Spinal cord (tissue), 10 donors: ENCODE data around the gene JAKMIP1. TPM values are rescaled to one million over a fixed set of nuclear protein-coding genes. Genes with fewer than 3 reads are reported as not detected.

Experiments
- DNase-seq, 6 donors: peaks; one replicate each; pipeline versions ENCODE4 v3.0.0 to v3.0.0-alpha.2; 2013 to 2015; ENCODE audit warnings: low spot score in 6 of 6, low read depth in 4 of 6
- H3K27ac ChIP-seq: one replicate; pipeline ENCODE4 v1.5.1; 2013; ENCODE audit warnings: low read depth, low read length, control low read depth
- H3K27me3 ChIP-seq: one replicate; pipeline ENCODE4 v1.6.1; 2013; ENCODE audit warnings: low read length; ENCODE audit not compliant: control insufficient read depth, insufficient read depth
- H3K36me3 ChIP-seq: one replicate; pipeline ENCODE4 v1.6.1; 2013; ENCODE audit warnings: low read length; ENCODE audit not compliant: control insufficient read depth, insufficient read depth
- H3K4me1 ChIP-seq: one replicate; pipeline ENCODE4 v1.6.1; 2013; ENCODE audit warnings: low read length; ENCODE audit not compliant: control insufficient read depth, insufficient read depth
- H3K4me3 ChIP-seq: one replicate; pipeline ENCODE4 v1.5.1; 2013; ENCODE audit warnings: low read depth, low read length, control low read depth
- H3K9me3 ChIP-seq: one replicate; pipeline ENCODE4 v1.6.1; 2013; ENCODE audit warnings: low read length; ENCODE audit not compliant: control insufficient read depth, insufficient read depth
- WGBS: methylation state at CpG from one replicate; pipeline ENCODE4 v1.1.5; 2013; ENCODE audit warnings: missing lambda C conversion rate; ENCODE audit not compliant: insufficient coverage; 5-methylcytosine and 5-hydroxymethylcytosine counted together
- polyA plus RNA-seq, 2 donors: library from polyadenylated mRNA; unstranded; fragments of 120-200 nt; gene quantifications; one replicate each; pipeline ENCODE4 v1.2.1, GENCODE V29; 2013; ENCODE audit not compliant: insufficient read length in 2 of 2
- total RNA-seq, 2 donors: library from RNA; depleted of rRNA in 1 of 2; stranded (reverse); fragments of 120-200 nt in 1 of 2; fragments of >200 nt in 1 of 2; gene quantifications; one replicate each; pipeline versions ENCODE4 v1.2.3 to v1.2.4, GENCODE V29; 2013 to 2014
- donor health status: healthy.

The JAKMIP1 gene
- total and polyA plus RNA-seq, 4 donors: 8.2 to 29.7 (median 20.9) TPM

DNA sequence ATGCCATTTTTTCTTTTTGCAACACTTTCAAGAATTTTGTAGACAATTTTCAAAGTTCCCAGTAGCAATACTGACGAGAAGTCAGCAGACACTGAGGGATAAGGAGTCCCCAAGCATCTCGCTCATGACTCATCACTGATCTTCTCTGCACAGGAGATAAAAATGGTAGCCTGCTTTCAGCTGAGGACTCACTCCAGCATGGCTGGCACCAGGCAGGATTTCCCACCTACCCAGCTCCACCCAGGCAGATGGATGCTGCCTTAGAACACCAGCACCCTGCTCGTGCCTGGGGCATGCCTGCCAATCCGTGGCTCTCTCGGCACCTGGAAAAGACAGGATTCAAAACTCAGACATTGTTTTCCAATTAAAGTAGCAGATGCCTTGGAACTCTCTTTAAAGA is 24.9 kb downstream of the JAKMIP1 start:
- WGBS: 80% methylated on average over 5 of the region's 5 CpGs
- no peak overlapping the region for H3K4me3 ChIP-seq
- H3K9me3 ChIP-seq: no peaks in the 10 kb centered on the region
- DNase-seq: no peak
- no peak overlapping the region for H3K27ac ChIP-seq
- no peaks in the 10 kb centered on the region for H3K36me3 ChIP-seq
- no peaks in the 10 kb centered on the region for H3K4me1 ChIP-seq
- no peaks in the 10 kb centered on the region for H3K27me3 ChIP-seq

DNA sequence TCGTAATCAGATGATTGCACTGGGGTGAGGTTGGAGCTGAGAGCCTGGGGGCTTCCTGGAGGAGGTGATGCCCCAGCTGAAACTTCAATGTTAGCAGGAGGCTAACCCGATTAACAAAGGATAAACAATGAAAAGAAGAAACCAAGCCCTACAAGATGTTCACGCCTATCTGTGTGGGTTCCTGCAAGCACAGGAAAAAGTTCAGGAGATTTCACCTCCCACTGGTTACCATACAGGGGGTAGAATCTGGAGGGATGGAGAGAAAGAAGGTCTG is 27.5 kb downstream of the JAKMIP1 start:
- Histone ChIP-seq H3K27ac (no peak overlapping the region), H3K4me3 (no peak overlapping the region), H3K9me3 (no peaks in the 10 kb centered on the region), H3K36me3 (no peaks in the 10 kb centered on the region), H3K27me3 (no peaks in the 10 kb centered on the region), H3K4me1 (no peaks in the 10 kb centered on the region)
- 73% methylated on average over 2 of the region's 3 CpGs for WGBS
- no peak for DNase-seq

DNA sequence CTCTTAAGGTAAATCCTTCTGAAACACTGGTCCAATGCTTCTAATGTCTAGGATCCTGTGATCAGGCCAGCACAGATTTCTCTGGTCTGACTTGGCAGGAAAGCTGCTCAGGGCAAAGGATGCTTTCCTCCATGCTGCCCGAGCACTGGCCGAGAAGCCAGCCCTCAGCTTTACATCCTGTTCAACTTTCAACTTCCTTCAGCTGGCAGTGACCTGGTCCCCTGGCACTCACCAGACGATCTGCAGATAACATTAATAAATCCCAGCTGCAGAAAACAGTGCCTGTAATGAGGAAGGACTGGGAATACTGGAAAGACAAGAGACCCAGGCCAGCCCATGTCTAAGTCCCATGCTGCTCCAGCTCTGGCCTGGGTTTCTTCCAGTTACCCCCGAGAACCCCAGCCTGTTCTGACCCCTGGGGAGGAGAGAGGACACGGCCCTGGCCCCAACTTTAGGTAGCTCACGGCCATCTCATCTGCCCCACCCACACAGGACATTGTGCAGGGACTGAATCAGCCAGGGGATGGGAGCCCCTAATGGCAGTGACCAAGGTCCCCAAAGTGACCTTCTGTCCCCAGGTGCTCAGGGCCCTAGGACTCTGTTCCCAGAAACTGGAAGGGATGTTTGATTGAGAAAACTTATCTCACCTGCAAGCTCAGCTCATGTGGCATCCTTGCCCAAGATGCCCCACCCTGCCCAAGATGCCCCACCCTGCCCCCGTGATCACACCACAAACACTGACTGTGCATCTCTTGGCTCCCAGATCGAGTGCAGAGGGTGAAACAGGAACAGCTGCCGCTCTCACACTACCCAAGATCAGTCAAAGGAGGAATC is 28.0 kb downstream of the JAKMIP1 start:
- H3K4me3 ChIP-seq: no peak overlapping the region
- no peaks in the 10 kb centered on the region for H3K9me3 ChIP-seq
- H3K4me1 ChIP-seq: no peaks in the 10 kb centered on the region
- no peaks in the 10 kb centered on the region for H3K27me3 ChIP-seq
- H3K36me3 ChIP-seq: no peaks in the 10 kb centered on the region
- no peak overlapping the region for H3K27ac ChIP-seq
- no peak for DNase-seq
- WGBS: 71% methylated on average over 1 of the region's 9 CpGs

DNA sequence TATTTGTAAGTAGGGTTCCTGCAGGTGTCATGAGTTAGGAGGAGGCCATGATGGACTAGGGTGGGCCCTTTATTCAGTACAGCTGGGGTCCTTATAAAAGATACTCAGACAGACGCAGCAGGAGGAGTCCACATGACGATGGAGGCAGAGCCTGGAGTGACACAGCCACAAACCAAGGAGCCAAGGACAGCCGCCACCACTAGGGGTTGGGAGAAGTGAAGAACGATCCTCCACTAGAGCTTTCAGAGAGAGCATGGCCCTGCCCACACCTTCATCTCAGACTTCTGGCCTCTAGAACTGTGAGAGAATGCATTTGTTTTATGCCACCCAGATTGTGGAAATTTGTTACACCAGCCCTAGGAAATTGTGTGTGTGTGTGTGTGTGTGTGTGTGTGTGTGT is 31.1 kb downstream of the JAKMIP1 start:
- no peaks in the 10 kb centered on the region for H3K27me3 ChIP-seq
- H3K27ac ChIP-seq: no peak overlapping the region
- H3K36me3 ChIP-seq: no peaks in the 10 kb centered on the region
- peaks cover 3% of the 10 kb centered on the region for H3K9me3 ChIP-seq
- DNase-seq: no peak
- H3K4me3 ChIP-seq: no peak overlapping the region
- WGBS: 90% methylated on average over 3 of the region's 4 CpGs
- H3K4me1 ChIP-seq: no peaks in the 10 kb centered on the region

DNA sequence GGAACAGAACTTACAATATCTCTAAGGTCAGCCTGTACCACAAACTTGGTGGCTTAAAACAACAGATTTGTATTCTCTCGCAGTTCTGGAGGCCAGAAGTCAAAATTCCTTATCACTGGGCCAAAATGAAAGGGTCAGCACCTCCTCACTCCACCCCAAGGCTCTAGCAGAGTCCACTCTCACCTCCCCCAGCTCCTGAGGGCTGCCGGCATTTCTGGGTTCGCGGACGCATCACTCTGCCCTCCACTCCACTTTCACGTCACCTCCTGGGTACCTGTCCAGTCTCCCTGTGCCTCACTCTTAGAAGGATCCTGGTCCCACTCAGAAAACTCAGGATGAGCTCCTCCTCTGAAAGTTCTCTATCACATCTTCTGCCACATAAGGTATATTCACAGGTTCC is 34.6 kb downstream of the JAKMIP1 start:
- H3K4me3 ChIP-seq: no peak overlapping the region
- no peaks in the 10 kb centered on the region for H3K27me3 ChIP-seq
- peaks cover 5% of the 10 kb centered on the region for H3K9me3 ChIP-seq
- H3K36me3 ChIP-seq: peaks cover 2% of the 10 kb centered on the region
- H3K27ac ChIP-seq: no peak overlapping the region
- DNase-seq: no peak
- WGBS: 90% methylated on average over 6 of the region's 6 CpGs
- H3K4me1 ChIP-seq: peaks cover under 1% of the 10 kb centered on the region

DNA sequence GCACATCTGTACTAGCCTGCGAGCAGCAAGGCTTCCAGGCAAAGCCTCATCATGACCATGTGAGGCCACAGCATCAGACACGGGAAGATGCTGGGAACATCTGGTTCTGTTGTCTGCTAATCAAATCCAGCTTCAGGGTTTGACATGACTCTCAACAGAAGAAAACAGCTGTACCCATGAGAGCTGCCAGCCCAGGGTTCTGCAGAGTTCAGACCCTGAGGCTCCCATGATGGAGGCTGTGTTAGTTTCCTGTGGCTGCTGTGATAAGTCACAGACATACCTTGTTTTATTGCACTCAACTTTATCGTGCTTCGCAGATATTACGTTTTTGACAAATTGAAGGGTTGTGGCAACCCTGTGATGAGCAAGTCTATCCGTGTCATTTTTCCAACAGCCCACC is 37.5 kb downstream of the JAKMIP1 start:
- H3K9me3 ChIP-seq: peaks cover 5% of the 10 kb centered on the region
- no peak overlapping the region for H3K4me3 ChIP-seq
- no peaks in the 10 kb centered on the region for H3K27me3 ChIP-seq
- no peak for DNase-seq
- no peak overlapping the region for H3K27ac ChIP-seq
- H3K36me3 ChIP-seq: peaks cover 2% of the 10 kb centered on the region
- 91% methylated on average over 6 of the region's 6 CpGs for WGBS
- peaks cover 6% of the 10 kb centered on the region for H3K4me1 ChIP-seq

DNA sequence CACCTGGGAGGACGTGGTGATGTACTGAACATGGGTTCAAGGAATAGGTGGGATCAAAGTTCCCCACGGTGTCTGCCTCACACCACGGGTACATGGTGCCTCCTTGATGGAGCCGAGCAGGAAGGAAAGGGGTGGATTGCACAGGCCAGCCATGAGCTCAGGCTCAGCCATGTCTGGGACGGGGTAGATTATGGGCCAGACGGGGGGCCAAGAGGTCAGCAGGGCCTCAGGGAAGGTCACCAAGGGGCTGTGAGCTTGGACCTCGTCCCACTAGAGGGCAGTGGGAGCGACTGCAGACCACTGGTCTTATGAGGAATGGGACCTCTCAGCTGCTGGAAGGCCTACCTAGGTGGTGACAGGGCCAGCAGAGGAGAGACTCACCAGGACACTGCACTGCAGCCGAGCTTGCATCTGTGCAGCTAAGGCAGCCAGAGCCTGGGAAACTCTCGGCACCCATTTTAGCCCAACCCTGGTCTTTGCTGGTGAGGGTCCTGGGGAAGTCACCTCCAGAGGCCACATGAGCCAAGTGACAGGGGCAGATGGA is 38.4 kb downstream of the JAKMIP1 start:
- WGBS: 86% methylated on average over 10 of the region's 10 CpGs
- Histone ChIP-seq H3K9me3 (peaks cover 5% of the 10 kb centered on the region), H3K4me3 (no peak overlapping the region), H3K4me1 (peaks cover 6% of the 10 kb centered on the region), H3K27ac (no peak overlapping the region), H3K27me3 (no peaks in the 10 kb centered on the region), H3K36me3 (peaks cover 2% of the 10 kb centered on the region)
- no peak for DNase-seq

DNA sequence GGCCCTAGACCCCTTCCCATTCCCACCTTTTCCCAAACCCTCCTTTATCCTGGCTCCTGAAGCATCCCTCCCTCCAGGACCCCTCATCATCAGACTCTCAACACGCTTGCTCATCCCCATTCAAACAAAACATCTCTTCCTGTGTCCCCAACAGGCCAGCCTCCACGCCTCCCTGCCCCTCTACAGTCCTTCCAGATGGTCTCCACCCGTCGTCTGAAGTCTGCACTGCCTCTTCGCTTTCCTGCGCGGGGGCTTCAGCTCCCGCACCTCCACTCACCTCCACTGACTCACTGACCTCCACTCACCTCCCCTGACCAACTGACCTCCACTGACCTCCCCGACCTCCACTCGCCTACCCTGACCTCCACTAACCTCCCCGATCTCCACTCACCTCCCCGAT is 39.8 kb downstream of the JAKMIP1 start:
- WGBS: 83% methylated on average over 12 of the region's 12 CpGs

DNA sequence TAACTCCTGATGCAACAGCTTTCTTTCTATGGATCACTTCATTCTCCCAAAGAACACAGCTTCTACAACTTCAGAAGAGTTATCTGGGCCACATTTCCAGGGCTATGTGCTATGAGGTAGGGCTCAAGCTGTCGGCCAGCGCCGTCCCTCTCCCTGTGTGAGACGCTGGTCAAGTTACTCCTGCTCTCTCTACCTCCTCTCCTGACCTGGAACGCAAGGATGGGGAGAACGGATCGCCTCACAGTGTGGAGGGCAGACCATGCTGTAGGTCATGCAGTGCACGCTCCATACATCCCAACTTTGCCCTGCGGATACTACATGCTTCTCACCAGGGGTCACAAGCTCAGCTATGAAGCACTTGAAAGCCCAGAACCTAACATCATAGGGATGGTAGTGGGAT is 42.4 kb downstream of the JAKMIP1 start:
- Histone ChIP-seq H3K9me3 (no peaks in the 10 kb centered on the region), H3K27ac (no peak overlapping the region), H3K36me3 (peaks cover 2% of the 10 kb centered on the region), H3K27me3 (no peaks in the 10 kb centered on the region), H3K4me3 (no peak overlapping the region), H3K4me1 (peaks cover 18% of the 10 kb centered on the region)
- no CpG with 5 or more reads among the region's 9 CpGs for WGBS
- no peak for DNase-seq

More for the DNA sequence above, 39.8 kb downstream of the JAKMIP1 start:
- Histone ChIP-seq H3K27me3 (no peaks in the 10 kb centered on the region), H3K27ac (no peak overlapping the region), H3K9me3 (peaks cover 5% of the 10 kb centered on the region), H3K4me3 (no peak overlapping the region), H3K36me3 (peaks cover 2% of the 10 kb centered on the region), H3K4me1 (peaks cover 6% of the 10 kb centered on the region)
- DNase-seq: no peak
